GM18499 (cell line): ENCODE results near the gene C1D.
"Not testable (repeated sequence)": the region's sequence is repeated elsewhere in the genome, so short reads cannot be mapped to it uniquely, and the experiment has no call there.

Experiments
- ATAC-seq: cut with Tn5 transposase; IDR thresholded peaks from one replicate; pipeline ENCODE4 v1.9.1; 2021; ENCODE audit warnings: moderate number of reproducible peaks; ENCODE audit not compliant: insufficient read depth, unreplicated experiment

The C1D gene

GRCh38 chr2:68062680-68063387 lies at the start of gene C1D:
TSS of gene C1D (minus strand) at chr2:68063004. CDS start at chr2:68047310, 15,694 bp downstream.
- peak; percentile 74 for ATAC-seq

- no peak for ATAC-seq
Measured at GRCh38 chr2:68110102-68110501, 47.3 kb upstream of the C1D start.

GRCh38 chr2:68108120-68108519 lies 45.3 kb upstream of the C1D start:
- ATAC-seq: no peak

- no peak for ATAC-seq
Measured at GRCh38 chr2:68107475-68107874, 44.7 kb upstream of the C1D start.

- no peak for ATAC-seq
Measured at GRCh38 chr2:68104111-68104835, 41.5 kb upstream of the C1D start.

- ATAC-seq: no peak
Measured at GRCh38 chr2:68103709-68104055, 40.9 kb upstream of the C1D start.

GRCh38 chr2:68103030-68103708 lies 40.4 kb upstream of the C1D start:
- no peak for ATAC-seq

- ATAC-seq: no peak
Measured at GRCh38 chr2:68100189-68100588, 37.4 kb upstream of the C1D start.

- no peak for ATAC-seq
Measured at GRCh38 chr2:68099260-68099659, 36.5 kb upstream of the C1D start.

- no peak for ATAC-seq
Measured at GRCh38 chr2:68098291-68098797, 35.5 kb upstream of the C1D start.

GRCh38 chr2:68094111-68094510 lies 31.3 kb upstream of the C1D start:
- no peak for ATAC-seq

GRCh38 chr2:68093634-68094033 lies 30.8 kb upstream of the C1D start:
- ATAC-seq: no peak

GRCh38 chr2:68091439-68092034 lies 28.7 kb upstream of the C1D start:
- ATAC-seq: no peak

GRCh38 chr2:68089961-68090360 lies 27.2 kb upstream of the C1D start:
- no peak for ATAC-seq

- no peak for ATAC-seq
Measured at GRCh38 chr2:68088940-68089339, 26.1 kb upstream of the C1D start.

GRCh38 chr2:68086166-68086565 lies 23.4 kb upstream of the C1D start:
- no peak for ATAC-seq

- no peak for ATAC-seq
Measured at GRCh38 chr2:68083346-68083745, 20.5 kb upstream of the C1D start.

- ATAC-seq: no peak
Measured at GRCh38 chr2:68074050-68074449, 11.2 kb upstream of the C1D start.

GRCh38 chr2:68063797-68064646 lies 1.2 kb upstream of the C1D start:
- not testable (repeated sequence) for ATAC-seq

GRCh38 chr2:68060652-68061051 lies 2.2 kb downstream of the C1D start:
- no peak for ATAC-seq
